Hematopoietic multipotent progenitor cell treated with erythropoietin and hydrocortisone succinate and interleukin-3 and kit ligand, for 6 days (in vitro differentiated cells): Measurements from ENCODE around the gene DYSF.

Source experiments
- DNase-seq: peaks from one replicate; pipeline ENCODE4 v3.0.0-alpha.2; 2015

The DYSF gene

DNA sequence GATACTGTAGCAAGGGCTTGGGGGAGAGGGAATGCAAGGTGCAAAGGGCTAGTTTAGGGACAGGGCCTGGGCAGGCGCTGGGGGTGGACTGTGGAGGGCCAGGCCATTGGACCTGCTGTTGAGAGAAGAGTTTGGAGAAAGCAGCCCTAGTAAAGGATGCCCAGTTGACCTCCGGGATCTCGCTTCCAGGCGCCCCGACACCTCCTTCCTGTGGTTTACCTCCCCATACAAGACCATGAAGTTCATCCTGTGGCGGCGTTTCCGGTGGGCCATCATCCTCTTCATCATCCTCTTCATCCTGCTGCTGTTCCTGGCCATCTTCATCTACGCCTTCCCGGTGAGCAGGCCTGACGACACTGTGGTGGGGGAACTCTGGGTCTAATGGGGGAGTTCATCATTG is 229.0 kb downstream of the DYSF start:
- no peak for DNase-seq

DNA sequence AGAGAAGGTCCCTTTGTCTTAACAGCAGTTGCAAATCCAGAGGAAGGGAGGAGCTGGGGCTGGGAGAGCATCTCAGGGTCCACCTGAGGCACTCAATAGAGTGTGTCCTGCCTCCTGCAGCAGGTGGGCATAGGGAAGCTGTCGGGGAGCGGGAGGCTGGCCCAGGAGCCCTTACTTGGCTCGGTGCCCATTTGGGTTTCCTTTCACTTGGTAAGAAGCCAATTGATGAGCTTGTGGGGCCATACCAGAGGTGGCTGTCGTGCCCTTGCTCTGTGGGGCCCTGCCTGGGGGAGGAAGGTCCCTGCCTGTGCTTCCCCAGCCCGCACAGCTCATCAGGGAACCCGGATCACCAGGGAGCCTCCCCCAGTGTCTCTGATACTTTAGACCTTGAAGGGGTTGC is 229.7 kb downstream of the DYSF start:
- peak; percentile 5 for DNase-seq

- no peak for DNase-seq
Measured at GRCh38 chr2:71683666-71684065, 230.3 kb downstream of the DYSF start.

GRCh38 chr2:71684226-71685072 is 231.1 kb downstream of the DYSF start:
- DNase-seq, result no peak

GRCh38 chr2:71685073-71685848 is 231.9 kb downstream of the DYSF start:
- peak; percentile 3 for DNase-seq

- DNase-seq, result no peak
Measured at GRCh38 chr2:71685941-71686611, 232.7 kb downstream of the DYSF start.

GRCh38 chr2:71686781-71687180 is 233.4 kb downstream of the DYSF start:
- DNase-seq, result no peak

DNA sequence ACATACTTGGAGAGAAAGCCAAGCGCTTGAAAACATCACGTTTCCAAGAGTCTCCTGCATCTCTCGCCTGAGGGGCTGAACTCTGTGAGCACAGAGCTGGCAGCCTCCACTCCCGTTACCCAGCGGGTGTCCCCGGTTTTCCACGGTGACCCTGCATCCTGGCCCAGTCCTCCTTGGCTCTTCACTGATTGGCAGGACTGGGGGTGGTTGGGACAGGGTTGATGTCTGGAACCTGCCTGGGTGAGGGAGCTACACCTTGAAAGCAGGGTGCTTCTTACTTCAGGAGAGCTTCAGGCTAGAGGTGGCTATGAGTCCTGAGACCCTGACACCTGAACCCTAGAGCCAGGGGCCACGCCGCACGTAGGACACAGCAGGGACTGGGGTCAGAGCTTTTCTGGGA is 234.1 kb downstream of the DYSF start:
- DNase-seq, result no peak

DNA sequence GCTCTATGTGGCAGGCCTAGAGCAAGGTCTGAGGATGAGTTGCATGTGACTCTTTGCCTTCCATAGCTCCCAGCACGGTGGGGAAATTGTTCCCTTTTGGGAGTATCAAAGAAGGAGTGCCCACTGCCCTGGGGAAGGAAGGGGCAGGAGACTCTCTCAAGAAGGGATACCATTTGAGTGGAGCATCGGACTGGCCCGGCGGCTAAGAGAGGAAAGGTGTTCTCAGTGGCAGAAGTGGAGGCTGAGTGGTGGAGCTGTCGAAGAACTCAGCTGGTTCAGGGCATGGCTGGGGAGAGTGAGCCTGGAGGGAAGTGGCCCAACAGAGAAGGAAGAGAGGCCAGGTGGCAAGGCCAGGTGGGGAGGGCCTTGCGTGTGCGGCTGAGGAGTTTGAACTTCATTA is 235.2 kb downstream of the DYSF start:
- DNase-seq, result no peak

- no peak for DNase-seq
Measured at GRCh38 chr2:71689393-71689792, 236.0 kb downstream of the DYSF start.

- no peak for DNase-seq
Measured at GRCh38 chr2:71689968-71690834, 236.8 kb downstream of the DYSF start.

GRCh38 chr2:71690876-71691475 is 237.6 kb downstream of the DYSF start:
- DNase-seq, result no peak

DNA sequence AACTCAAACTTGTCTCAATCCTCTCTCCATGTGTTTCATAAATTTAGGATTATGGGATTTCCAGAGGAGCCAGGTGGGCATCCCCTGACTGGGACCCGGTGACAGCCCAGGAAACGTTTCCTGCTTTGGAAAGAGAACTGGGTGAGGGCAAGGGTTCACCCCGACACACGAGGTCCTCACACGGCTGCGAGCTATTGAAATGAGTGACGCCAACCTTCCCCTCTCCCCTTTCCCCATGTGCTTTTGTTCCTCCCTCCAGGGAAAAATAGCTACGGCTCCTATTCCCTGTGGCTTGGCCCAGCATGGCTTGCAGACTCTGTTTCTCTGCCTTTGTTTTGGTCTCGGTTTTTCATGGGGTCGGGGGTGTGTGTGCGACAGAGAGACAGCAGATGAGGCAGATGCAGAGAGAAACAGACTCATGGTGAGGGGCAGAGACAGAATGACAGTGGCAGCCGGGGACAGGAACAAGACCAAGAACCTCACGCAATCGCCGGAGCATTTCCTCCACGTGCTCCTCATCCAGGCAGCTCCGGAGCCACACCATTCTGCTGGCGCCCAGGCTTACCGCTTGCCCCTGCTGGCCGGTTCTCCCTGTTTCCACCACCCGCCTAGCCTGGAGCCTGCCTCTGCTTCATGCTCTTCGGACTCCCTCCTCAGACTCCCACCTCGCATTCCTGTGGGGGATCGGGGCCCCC is 238.5 kb downstream of the DYSF start:
- no peak for DNase-seq

DNA sequence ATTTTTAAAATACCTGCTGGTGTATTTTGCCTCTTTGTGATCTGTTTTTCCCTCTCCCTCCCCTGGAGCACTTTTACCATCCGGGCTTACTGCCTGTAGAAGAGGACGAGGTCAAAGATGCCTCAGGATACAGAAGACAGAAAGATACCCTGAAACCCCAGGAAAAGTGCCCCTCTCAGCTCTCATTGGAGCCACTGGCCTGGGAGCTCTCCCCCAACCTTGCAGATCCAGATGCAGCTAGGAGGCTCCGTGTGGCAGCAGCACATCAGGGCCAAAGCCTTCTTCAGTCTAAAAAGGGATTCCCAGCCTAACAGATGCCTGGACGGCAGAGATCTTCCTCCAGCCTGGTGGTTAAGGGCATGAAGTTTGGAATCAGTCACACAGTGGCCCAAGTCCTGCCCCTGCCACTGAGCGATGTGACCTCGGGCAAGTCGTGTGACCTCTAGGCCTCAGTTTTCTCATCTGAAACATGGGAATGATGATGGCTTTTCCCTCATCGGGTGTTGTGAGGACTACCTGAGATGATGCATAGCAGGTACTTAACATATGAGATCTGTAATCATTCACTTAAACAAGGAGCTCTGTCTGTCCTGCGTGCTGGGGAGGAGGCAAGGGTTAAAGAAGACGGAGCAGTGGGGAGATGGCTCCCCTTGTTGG is 239.4 kb downstream of the DYSF start:
- DNase-seq, result no peak

DNA sequence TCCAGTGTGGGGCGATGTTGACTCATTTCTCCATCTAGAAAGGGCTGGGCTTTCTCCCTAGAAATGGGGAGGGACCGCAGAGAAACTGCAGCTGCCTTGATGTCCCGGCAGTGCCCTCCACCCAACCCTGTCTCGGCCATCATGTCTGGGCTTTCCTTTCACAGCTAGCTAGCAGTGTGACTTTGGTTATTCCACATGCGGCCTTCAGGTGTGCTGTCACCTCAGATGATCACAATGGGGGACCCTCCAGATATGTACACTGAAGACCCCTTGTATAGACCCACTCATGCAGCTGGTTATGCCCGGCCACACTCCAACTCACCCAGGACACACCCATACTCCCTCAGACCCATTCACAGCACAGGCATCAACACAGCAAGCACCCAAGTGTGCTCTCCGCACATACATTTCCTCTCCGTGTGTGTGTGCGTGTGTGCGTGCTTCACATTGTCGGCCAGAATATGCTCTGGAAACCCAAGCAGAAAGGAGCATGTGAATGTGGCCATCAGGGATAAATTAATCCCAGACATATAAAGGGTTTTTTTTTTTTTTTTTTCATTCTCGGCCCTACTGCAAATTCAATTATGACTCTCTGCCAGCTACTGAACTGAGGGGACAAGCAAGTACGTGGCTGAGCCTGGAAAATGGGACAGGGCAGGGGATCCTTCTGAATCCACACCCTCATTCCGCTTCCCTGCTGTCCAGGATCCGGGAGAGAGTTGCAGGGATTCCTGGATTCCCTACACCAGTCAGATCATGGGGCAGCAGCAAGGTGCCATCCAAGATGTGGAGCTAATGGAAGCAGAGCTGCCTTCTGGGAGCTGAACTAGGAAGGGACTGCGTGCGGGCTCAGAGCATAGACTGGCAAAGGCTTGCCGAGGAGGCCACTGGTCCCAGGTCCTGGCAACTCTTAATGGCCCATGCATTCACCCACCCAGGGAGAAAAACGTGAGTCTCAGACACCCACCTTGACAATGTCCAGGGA is 240.2 kb downstream of the DYSF start:
- DNase-seq, result no peak

- no peak for DNase-seq
Measured at GRCh38 chr2:71694501-71695234, 241.3 kb downstream of the DYSF start.

- DNase-seq, result no peak
Measured at GRCh38 chr2:71695235-71696120, 242.1 kb downstream of the DYSF start.

- DNase-seq, result no peak
Measured at GRCh38 chr2:71696381-71696780, 243.0 kb downstream of the DYSF start.
